NCI-H2196 treated with DMSO at 0.1 percent for 48 hours (cell line): Measurements from ENCODE around the gene RBM34.
"Not testable (repeated sequence)": the region's sequence is repeated elsewhere in the genome, so short reads cannot be mapped to it uniquely, and the experiment has no call there.

Experiments
- DNase-seq: peaks from one replicate; lab custom pipeline; 2025; ENCODE audit not compliant: unreplicated experiment; lab: John Stamatoyannopoulos, UW

Gene RBM34

GRCh38 chr1:235113183-235113917 lies 47.7 kb downstream of the RBM34 start:
- no peak for DNase-seq

GRCh38 chr1:235112297-235113182 lies 48.5 kb downstream of the RBM34 start:
- no peak for DNase-seq

GRCh38 chr1:235111107-235111506 lies 49.9 kb downstream of the RBM34 start:
- no peak for DNase-seq

GRCh38 chr1:235108876-235109275 lies 52.2 kb downstream of the RBM34 start:
- no peak for DNase-seq

- DNase-seq, result no peak
Observed at GRCh38 chr1:235108185-235108593, 52.9 kb downstream of the RBM34 start.

GRCh38 chr1:235107368-235108184 lies 53.5 kb downstream of the RBM34 start:
- DNase-seq, result no peak

GRCh38 chr1:235106457-235106856 lies 54.6 kb downstream of the RBM34 start:
- no peak for DNase-seq

- no peak for DNase-seq
Observed at GRCh38 chr1:235105051-235106043, 55.7 kb downstream of the RBM34 start.

- no peak for DNase-seq
Observed at GRCh38 chr1:235102993-235103411, 58.0 kb downstream of the RBM34 start.

GRCh38 chr1:235102259-235102582 lies 58.8 kb downstream of the RBM34 start:
- no peak for DNase-seq

- DNase-seq, result no peak
Observed at GRCh38 chr1:235101558-235102258, 59.3 kb downstream of the RBM34 start.

- DNase-seq, result no peak
Observed at GRCh38 chr1:235100194-235100772, 60.8 kb downstream of the RBM34 start.

- DNase-seq, result no peak
Observed at GRCh38 chr1:235098991-235099390, 62.1 kb downstream of the RBM34 start.

- DNase-seq, result no peak
Observed at GRCh38 chr1:235098547-235098946, 62.5 kb downstream of the RBM34 start.

GRCh38 chr1:235097501-235097900 lies 63.5 kb downstream of the RBM34 start:
- not testable (repeated sequence) for DNase-seq

- no peak for DNase-seq
Observed at GRCh38 chr1:235095938-235096562, 65.0 kb downstream of the RBM34 start.

GRCh38 chr1:235093696-235094592 lies 67.1 kb downstream of the RBM34 start:
- DNase-seq, result no peak
